ENCODE data around the gene RNASE8.
A peak's percentile ranks its signal among the peaks of the same experiment; 100 is the strongest.
"Not testable (repeated sequence)": the region's sequence is repeated elsewhere in the genome, so short reads cannot be mapped to it uniquely, and the experiment has no call there.

The RNASE8 gene, protein sequence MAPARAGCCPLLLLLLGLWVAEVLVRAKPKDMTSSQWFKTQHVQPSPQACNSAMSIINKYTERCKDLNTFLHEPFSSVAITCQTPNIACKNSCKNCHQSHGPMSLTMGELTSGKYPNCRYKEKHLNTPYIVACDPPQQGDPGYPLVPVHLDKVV

DNA sequence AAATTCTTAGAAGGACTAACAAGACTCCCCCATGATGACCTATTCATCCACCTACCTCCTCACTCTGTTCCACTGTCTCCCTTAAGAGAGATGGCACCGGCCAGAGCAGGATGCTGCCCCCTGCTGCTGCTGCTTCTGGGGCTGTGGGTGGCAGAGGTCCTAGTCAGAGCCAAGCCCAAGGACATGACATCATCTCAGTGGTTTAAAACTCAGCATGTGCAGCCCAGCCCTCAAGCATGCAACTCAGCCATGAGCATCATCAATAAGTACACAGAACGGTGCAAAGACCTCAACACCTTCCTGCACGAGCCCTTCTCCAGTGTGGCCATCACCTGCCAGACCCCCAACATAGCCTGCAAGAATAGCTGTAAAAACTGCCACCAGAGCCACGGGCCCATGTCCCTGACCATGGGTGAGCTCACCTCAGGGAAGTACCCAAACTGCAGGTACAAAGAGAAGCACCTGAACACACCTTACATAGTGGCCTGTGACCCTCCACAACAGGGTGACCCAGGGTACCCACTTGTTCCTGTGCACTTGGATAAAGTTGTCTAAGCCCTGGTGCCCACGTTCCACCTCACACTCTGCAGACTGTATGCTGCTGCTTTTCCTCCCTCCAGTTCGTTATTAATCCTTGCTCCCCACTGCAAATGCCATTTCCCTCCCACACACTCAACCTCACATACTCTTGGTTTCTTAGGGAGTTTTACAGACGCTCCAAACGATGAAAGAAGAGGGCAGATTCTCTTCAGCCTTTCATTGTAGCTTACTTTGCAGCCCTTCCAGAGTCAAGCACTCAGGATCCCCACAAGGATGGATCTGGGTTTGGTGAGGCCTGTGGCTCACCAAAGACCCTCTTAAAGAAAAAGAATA lies at the start of gene RNASE8:
Gene RNASE8 (plus strand): TSS at position 20 of the 873 bp plus-strand sequence. CDS start 71 bp downstream, at position 91.
- no peak for DNase-seq

DNA sequence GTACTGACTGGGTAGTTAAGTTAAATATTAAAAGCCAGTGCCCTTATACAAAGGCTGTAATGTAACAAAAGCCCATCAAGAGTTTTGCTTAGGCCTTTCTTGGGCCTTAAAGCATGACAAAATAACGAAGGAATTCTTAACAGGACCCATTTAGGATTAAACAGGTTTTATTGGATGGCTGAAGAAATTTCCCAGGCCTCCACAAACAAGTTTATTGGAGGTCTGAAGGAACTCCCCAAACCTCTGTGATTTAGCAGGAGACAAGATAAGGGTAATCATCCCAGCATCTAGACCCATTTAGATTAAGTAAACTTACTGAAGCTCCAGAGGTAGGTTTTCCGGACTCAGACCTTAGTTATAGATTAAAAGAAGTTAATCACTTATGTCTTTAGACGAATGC lies 47.9 kb upstream of the RNASE8 start:
- DNase-seq = not testable (repeated sequence)

DNA sequence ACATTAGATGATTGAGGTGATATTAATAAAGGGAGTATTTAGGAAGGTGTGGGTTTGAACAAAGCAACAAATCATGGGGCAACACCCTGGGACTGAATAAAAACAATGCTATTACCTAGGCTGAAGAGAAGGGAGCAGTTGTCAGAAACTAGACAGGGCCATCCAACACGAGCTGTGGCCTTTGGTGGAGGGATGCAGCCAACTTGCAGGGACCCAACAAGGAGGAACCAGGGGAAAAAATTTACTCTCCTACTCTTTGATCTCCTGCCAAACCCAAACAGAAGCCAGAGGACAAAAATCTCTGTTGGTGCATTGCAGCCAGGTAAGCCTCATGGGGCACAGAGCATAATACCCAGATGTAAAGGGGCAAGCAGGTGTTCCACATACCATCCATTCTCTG lies 46.5 kb upstream of the RNASE8 start:
- DNase-seq = no peak

DNA sequence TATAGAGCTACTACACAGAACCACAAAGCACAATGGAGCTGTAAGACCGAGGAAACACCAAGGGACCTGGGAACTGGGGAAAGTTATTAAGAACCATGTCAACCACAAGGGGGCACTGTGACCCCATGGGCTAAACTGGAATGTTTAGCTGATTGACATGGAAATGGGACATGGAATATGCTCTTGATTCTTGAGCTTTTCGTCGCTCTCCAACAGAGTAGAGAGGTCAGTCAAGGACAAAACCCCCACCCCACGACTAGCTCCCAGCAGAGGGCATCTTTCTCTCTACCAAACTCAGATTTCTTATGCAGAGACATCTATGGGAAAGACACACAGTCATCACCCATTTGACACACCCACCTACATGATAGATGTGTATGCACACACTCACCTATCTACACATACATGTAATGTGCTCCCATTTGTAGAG lies 42.8 kb upstream of the RNASE8 start:
- DNase-seq = peak; percentile 91

DNA sequence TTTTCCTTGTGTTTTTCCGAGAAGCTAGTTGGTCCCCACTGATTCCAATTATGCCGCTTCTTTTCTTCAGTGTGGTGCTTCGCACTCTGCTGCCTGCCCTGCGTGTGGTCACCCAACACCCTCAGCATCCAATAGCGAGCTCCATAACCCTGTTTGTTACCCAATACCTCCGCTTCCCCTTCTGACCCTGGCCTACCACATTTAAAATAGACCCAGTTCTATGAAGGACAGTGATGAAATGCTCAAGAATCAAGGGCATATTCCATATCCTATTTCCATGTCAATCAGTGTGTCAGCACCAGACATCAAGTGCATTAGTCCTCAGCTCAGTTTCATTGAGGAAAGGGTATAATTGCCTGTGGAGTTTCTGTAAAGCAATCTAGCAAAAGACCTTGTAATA lies 42.3 kb upstream of the RNASE8 start:
- DNase-seq = no peak

DNA sequence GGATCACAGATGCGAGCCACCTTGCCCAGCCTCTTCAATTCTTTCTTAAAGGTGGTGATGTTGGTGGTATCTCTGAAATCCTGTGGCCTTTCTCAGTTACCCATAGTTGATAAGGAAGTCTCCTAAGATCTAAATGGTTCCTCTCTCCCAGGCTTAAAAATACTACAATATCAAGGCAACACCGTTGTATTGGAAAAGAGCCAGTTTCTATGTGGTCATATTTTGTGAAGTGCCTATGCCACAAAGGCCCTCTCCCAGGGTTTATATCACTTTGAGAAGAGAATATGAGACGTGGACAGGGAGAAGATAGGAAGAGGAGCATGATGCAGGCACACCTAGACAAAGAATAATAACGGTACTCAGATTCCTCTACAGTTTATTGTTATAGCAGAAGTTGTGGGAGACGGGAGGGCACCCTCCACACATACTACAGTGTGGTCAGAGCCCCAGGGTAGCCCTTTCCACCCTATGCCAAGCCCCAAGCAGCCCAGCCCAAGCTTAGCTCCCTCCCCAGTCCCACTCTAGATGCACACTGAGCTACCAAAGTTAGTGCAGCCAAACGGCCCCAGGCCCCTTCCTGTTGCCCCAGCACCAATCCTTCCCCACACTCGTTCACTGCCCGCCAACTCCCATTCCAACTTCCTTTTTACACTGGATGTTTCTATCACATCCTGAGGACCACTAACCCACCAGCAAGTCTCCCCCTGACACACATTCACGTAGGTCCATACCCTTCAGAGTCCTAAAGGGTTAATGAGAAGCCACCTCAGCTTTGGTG lies 41.0 kb upstream of the RNASE8 start:
- DNase-seq = no peak

DNA sequence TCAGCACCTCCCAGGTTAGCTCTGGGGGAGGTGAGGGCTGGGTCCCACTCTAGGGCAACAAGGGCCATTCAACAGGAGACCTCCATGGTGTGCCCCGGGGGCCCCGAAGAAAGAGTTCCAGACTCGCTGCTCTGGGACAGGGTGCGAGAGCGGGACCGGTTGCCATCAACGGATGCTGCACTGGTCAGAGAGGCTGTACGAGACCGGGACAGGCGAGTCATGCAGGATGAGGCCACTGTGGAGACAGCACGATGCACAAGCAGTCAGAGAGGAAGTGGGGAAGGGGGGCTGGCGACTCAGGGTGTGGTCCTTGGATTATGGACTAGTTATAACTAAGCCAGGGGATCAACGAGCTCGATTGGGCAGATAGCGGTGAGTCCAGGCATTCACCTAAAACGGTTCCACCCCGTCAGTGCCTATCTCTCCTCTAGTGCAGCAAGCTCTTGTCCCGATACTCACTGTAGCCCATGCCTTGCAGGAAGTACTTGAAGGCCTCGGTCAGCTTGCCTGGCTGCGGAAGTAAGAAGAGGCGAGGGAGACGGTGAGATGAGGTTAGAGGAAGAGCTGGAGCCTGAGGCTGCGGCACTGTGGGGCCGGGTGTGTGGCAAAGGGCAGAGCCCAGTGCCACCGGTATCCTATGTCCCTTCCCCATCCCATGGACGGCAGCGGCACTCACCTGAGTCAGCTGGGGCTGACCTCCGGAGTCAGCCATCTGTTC lies 39.9 kb upstream of the RNASE8 start:
- DNase-seq = no peak

DNA sequence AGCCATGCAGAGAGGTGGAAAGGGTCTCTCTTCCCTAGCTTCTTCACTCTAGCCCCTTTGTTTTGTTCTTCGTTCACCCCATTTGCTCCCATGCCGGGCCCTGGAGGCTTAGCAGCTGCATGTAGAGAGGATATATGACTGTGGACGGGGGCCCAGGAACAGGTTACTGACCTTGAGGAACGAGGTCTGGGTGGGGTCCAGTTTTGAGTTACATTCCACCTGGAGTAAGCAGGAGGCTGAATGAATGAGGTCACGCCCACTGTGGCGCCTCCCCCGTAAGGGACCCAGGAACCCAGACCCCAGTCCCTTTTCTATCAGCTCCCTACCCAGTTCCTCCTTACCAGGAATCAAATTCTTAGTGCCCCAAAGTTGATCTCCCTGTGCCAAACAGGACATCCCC lies 39.3 kb upstream of the RNASE8 start:
- no peak for DNase-seq

DNA sequence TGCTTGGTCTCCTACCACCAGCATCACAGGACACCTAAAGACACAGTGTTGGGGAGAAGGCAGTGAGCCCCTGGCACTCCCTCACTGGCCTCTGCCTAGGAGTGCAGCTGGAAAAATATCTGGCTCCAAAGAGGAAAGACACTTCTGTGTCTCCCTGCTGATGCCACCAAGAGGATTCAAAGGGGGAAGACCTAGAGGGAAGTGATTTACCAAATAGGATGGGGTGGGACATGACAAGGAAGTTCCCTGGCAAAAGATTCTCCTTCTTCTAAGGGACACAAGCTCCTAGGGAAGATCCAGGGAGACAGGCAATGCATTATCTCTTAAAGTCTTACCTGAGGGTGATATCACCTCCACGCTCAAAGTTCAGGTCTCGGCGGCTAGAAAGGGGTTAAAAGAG lies 38.8 kb upstream of the RNASE8 start:
- no peak for DNase-seq

DNA sequence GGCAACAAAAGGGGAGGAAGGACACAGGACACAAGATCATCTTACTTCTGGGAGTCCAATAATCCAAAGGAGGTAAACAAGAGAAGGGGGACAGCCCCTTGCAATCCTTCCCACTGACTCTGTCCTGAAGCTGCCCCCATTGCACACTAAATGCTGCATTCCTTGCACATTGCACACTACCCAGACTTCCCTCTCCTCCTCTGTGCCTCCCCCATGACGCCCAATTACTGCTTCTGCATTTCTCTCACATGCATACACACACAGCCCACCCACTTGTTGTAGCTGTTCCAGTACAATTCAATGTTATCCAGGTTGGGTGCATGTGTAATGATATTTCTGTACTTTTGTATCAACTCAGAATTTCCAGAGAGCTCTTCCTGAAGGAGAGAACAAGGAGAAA lies 38.3 kb upstream of the RNASE8 start:
- DNase-seq = no peak

DNA sequence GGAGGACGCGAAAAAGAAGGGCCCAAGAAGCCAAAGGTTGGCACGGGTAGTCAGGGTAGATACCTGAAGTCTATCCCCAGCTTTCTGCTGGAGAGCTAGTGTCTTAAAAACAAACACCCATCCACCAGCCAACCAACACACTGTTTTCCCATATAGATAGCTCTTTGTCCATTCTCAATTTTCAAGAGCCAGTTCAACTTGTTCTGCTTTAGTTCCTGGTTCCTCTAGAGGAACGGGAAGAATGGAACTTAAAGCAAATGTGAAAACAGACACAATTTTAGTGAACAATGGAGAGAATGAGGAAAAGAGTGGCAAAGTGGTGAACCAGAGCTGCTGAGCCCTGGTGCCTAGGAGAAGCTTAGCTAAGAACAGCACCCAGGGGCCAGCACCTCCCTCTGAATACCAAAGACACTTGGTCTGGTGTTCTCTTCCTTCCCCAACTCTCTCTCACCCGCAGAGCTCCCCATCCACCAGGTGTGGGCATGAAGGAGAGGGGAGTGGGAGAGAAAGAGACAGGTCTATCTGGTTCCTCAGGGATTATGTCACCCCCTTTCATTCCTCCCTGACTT lies 36.6 kb upstream of the RNASE8 start:
- no peak for DNase-seq

DNA sequence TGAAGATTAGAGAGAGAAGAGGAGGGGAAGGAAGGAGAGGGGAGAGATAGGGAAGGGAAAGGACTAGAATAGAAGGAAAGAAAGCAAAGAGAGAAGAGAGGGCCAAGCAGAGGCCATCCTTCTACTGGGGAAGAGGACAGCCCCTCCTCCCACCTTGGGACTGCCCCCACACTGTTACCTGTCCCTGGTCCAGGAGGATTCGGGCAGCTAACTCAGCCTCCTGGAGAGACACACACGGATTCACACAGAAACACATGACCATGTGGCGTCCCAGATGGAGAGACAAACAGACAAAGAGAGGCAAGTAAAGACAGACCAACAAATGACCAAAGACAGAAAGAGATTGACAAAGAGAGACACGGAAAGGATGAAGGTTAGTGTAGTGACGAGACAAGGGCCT lies 34.9 kb upstream of the RNASE8 start:
- no peak for DNase-seq

DNA sequence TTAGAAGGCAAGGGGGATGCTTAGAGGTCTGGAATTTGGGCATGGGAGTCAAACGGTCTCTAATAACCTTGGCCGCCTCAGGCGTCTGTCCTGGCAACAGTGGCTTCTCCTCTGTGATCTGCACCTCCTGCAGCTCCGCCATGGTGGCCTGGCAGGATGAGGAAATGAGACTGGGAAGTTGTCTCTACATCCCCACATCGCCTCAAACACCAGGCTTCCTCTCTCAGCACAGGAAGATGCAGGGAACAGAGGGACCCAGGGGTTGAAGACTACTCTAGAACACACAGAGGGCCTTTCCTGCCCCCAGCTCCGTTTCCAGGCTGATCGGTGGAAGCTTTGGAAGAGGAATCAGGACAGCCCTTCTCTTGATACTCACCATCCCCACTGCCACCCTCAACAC lies 34.4 kb upstream of the RNASE8 start:
- no peak for DNase-seq

DNA sequence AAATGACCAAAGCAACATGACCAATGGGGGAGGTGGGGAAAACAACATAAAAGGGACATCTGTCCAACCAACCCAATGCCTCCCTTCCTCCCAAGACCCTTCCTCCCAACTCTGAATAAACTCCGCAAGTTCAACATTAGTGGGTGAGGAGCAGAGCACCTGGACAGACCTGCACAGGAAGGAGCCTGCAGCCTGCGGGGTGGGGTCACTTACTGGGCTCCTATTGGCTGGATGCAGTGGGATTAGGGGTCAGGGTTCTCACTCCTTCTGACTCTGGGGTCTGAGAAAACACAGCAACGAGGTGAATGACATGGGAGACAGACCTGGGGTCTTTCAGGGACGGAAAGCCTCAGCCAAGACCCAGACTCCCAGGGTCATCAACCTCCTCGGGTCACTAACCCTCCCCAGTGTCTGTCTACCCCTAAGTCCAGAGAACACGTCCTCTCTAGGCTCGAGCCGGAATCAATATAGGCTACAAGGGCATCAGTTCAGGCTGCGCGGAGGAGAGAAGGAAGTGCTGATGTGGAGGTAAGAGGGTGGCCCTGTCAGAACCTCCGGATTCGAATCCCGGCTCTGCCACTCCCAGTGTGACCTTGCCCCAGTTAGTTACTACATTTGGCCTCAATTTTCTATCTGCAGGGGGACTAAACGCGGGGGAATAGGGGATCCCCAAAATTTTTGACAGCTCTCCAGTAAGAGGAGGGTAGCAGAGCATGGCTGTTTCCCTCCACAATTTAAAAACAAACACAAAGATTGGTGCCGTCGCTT lies 33.6 kb upstream of the RNASE8 start:
- no peak for DNase-seq

DNA sequence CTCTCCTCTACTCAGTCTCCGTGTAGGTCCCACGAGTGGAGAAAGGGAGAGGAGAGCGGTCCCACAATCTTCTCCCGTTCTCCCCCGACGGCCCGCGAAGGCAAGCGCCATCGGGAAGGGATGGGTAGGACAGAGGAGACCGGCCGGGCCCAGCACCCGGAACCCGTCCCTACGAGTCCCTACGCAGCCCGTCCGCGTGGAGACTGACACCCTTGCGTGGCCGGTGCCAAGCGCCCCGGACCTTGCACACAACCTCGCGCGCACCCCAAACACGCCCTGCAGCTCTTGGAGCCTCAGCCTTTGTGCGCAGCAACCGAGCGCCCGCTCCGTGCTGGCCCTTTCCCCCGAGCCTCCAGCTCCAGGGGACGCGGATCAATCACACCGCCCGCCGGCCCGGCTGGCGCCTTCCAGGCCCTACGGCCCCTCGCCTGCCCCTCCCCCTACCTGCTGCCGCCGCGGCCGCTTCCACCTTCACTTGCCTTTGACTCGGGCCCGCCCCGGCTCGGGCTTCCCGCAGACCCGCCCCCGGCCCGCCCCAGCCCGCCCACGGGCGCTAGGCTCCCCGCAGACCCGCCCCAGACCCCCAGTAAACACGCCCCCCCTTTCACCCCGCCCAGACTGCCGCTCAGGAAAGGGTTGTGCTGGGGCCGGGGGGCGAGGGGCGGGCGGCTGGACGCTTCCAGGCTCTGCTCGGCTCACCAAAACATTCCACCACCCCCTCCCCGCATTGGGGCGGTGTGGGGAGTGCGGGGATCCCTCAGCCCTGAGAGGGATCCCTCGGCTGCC lies 32.8 kb upstream of the RNASE8 start, which contains the start of gene NDRG2:
Gene NDRG2 (minus strand): TSS at position 477 of the 786 bp plus-strand sequence. CDS start 1,746 bp downstream, outside the sequence.
- DNase-seq = peak; percentile 87

DNA sequence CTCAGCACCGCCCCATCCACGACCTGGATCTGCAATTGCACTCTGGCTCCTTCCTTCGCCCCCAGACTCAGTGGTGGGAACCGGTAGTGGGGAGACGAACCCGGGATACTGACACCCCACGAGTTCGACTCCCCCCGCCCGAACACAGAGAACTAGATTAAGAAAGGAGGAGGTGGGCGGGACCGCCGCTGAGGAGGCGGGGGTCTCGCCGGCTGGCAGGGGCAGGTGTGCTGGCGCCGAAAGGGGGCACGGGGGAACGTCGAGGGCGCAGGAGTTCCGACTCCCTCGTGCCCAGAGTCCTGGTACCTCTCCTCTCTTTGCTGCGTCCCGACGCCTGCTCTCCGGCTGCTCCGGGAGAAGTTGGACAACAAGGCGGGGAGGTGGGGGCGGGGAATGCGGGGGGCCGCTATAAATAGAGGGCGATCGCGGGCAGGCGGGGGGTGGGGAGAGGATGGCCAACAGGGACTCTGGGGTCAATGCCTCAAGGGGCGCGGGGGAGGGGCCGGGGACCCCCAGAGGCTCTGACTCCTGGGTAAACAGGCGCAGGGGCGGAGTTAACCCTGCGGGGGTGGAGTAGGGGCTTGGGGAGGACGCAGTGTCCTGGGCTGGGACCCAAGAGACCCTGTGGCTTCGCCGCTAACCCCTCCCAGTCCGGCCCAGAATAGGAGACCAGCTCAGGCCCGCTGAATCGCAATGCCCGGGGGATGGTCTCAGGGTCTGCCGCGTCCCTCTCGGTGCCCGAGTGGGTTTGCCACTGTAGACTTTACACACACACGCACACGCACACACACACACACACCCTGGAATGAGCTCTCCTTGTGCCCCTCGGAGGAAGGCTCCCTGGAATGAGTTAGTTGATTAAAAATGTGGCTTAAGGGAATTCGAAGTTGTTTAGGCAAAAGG lies 32.0 kb upstream of the RNASE8 start:
- DNase-seq = peak; percentile 73

DNA sequence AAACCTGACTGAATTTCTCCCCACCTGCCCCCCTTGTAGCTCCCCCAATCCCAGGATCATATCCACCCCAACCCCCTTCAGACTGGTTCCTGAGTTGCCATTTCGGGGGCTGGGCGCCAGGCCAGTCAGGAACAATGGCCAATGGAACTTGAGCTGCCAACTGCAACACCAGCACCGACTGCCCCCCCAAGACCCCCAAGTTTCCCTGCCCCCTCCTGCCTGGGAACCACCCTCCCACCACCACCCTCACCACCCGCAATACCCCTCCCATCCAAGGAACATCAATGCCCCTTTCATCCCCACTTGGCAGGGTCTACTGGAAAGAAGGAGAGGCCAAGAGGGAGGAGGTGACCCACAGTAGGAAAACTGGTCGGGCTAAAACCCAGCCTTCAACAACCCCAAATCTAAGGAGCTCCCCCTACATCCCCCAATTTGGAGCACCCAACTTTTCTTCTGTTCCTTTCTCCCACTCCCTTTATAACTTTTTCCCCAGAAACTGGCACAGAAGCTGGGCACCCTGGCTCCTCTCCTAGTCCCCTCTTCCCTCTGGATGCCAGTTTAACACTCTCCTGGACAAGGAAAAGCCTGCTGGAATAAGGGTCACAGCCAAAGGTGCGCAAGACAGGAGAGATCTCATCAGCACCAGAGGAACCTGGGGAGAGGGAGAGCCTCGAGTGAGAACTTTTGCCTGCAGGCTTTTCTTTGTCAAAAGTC lies 31.2 kb upstream of the RNASE8 start:
- DNase-seq = peak; percentile 60

DNA sequence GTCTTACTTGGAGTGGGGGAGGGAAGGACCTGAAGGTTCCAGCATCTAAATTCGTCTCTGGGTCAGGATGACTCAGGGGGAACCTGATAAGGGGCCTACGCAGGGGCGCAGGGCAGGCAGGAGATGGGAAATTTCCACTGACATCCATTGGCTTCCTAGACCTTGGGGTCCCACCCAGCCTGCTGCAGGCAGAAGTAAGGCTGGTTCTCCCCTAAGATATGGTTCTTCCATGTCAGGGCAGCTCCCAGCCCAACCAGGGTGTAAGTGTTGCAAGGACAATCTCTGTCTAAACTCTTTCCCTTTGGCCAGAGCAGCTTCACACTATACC lies 30.7 kb upstream of the RNASE8 start:
- DNase-seq = no peak

DNA sequence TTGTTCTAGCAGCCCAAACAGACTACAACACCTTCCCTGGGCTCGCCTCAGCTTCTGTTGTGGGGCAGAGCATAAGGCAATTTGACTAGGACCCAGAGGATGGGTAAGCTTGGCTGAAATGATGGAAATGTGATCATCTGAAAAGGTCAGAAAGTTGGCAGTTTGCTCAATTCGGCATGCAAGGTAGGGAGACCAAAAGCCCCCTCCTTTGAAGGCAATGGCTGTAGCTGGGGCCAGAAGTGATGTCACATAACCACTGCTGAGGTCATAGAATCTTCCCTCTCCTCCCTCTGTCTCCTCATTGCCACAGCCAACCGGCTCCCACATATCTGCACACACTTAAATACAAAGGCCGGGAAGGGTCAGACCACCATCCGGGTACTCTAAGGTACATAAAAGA lies 27.7 kb upstream of the RNASE8 start, which contains the start of gene TPPP2:
Gene TPPP2 (plus strand): TSS at position 301 of the 400 bp plus-strand sequence. CDS start 365 bp downstream, outside the sequence.
- DNase-seq = no peak

Data from right hindlimb (tissue), 1 donor.